ENCODE results near the gene KLHL2. TPM values are rescaled to one million over a fixed set of nuclear protein-coding genes. Genes with fewer than 3 reads are reported as not detected.
"Not testable (repeated sequence)": the region's sequence is repeated elsewhere in the genome, so short reads cannot be mapped to it uniquely, and the experiment has no call there.

The KLHL2 gene
- 35.6 and 45.3 TPM in 2 replicates for total RNA-seq

GRCh38 chr4:165207431-165208220 lies at the start of gene KLHL2:
KLHL2 (plus strand) TSS chr4:165207561; CDS start chr4:165207877, 316 bp downstream.
- DNase-seq = peak; percentile 87

- DNase-seq = no peak
Measured at GRCh38 chr4:165158762-165159161, 48.6 kb upstream of the KLHL2 start.

GRCh38 chr4:165164257-165164656 lies 43.1 kb upstream of the KLHL2 start:
- DNase-seq = no peak

- DNase-seq = not testable (repeated sequence)
Measured at GRCh38 chr4:165166872-165167271, 40.5 kb upstream of the KLHL2 start.

GRCh38 chr4:165167650-165168049 lies 39.7 kb upstream of the KLHL2 start:
- no peak for DNase-seq

GRCh38 chr4:165170819-165171218 lies 36.5 kb upstream of the KLHL2 start:
- no peak for DNase-seq

- DNase-seq = not testable (repeated sequence)
Measured at GRCh38 chr4:165175470-165175869, 31.9 kb upstream of the KLHL2 start.

- DNase-seq = no peak
Measured at GRCh38 chr4:165175879-165176278, 31.5 kb upstream of the KLHL2 start.

- DNase-seq = no peak
Measured at GRCh38 chr4:165177725-165178666, 29.4 kb upstream of the KLHL2 start.

- DNase-seq = peak; percentile 19
Measured at GRCh38 chr4:165184220-165184619, 23.1 kb upstream of the KLHL2 start.

- DNase-seq = not testable (repeated sequence)
Measured at GRCh38 chr4:165184998-165185397, 22.4 kb upstream of the KLHL2 start.

GRCh38 chr4:165185448-165185847 lies 21.9 kb upstream of the KLHL2 start:
- DNase-seq = no peak

- DNase-seq = no peak
Measured at GRCh38 chr4:165190591-165191347, 16.6 kb upstream of the KLHL2 start.

GRCh38 chr4:165191348-165191656 lies 16.1 kb upstream of the KLHL2 start:
- DNase-seq = no peak

GRCh38 chr4:165191814-165192499 lies 15.4 kb upstream of the KLHL2 start:
- no peak for DNase-seq

GRCh38 chr4:165192500-165192898 lies 14.9 kb upstream of the KLHL2 start:
- no peak for DNase-seq

- DNase-seq = no peak
Measured at GRCh38 chr4:165192956-165193355, 14.4 kb upstream of the KLHL2 start.

- no peak for DNase-seq
Measured at GRCh38 chr4:165194368-165194767, 13.0 kb upstream of the KLHL2 start.

- no peak for DNase-seq
Measured at GRCh38 chr4:165198329-165198728, 9.0 kb upstream of the KLHL2 start.

- DNase-seq = no peak
Measured at GRCh38 chr4:165199286-165199685, 8.1 kb upstream of the KLHL2 start.

GRCh38 chr4:165199722-165200121 lies 7.6 kb upstream of the KLHL2 start:
- no peak for DNase-seq

GRCh38 chr4:165201806-165202205 lies 5.6 kb upstream of the KLHL2 start:
- no peak for DNase-seq

Data from dermis blood vessel endothelial cell (primary cell).